ENCODE measurements around the gene NWD2.

The NWD2 gene

GRCh38 chr4:37425857-37426256, 181.3 kb downstream of the NWD2 start:
- no peaks in the 10 kb centered on the region for H3K36me3 ChIP-seq (ENCODE audit: insufficient read depth, low read length)
- TF ChIP-seq EZH2phosphoT487 (IDR thresholded peaks at IDR 0.05; ENCODE audit: borderline replicate concordance) (no peak), CTCF (conservative IDR thresholded peaks at IDR 0.05; ENCODE audit: low read length) (no peak)
- no peaks in the 10 kb centered on the region for H4K20me1 ChIP-seq (ENCODE audit: insufficient read depth, low read length, poor library complexity, severe bottlenecking)
- H3K79me2 ChIP-seq (ENCODE audit: insufficient read depth, low read length): no peaks in the 10 kb centered on the region
- H3K4me2 ChIP-seq (ENCODE audit: low read depth, low read length, poor library complexity, severe bottlenecking): no peak overlapping the region
- H3K9me3 ChIP-seq (ENCODE audit: insufficient read depth, low read depth, low read length): no peaks in the 10 kb centered on the region
- no peak overlapping the region for H2AFZ ChIP-seq (ENCODE audit: low read length)
- H3K27me3 ChIP-seq (ENCODE audit: insufficient read depth, low read length, poor library complexity, severe bottlenecking): no peaks in the 10 kb centered on the region
- no peaks in the 10 kb centered on the region for H3K4me1 ChIP-seq (ENCODE audit: insufficient read depth, low read length, poor library complexity, severe bottlenecking)
- no peaks in the 10 kb centered on the region for H3F3A ChIP-seq (ENCODE audit: low read depth)
- H3K9me2 ChIP-seq (replicated peaks; ENCODE audit: low read depth, low read length): no peaks in the 10 kb centered on the region
- H3K9ac ChIP-seq (ENCODE audit: low read depth, low read length, poor library complexity, severe bottlenecking): no peak overlapping the region
- H3K4me3 ChIP-seq (ENCODE audit: low read length, poor library complexity, severe bottlenecking): no peak overlapping the region

- Histone ChIP-seq H3K9me2 (replicated peaks; ENCODE audit: low read depth, low read length) (no peaks in the 10 kb centered on the region), H3K4me2 (ENCODE audit: low read depth, low read length, poor library complexity, severe bottlenecking) (no peak overlapping the region), H3K4me1 (ENCODE audit: insufficient read depth, low read length, poor library complexity, severe bottlenecking) (no peaks in the 10 kb centered on the region), H3K4me3 (ENCODE audit: low read length, poor library complexity, severe bottlenecking) (no peak overlapping the region), H2AFZ (ENCODE audit: low read length) (no peak overlapping the region), H4K20me1 (ENCODE audit: insufficient read depth, low read length, poor library complexity, severe bottlenecking) (no peaks in the 10 kb centered on the region), H3K9me3 (ENCODE audit: insufficient read depth, low read depth, low read length) (no peaks in the 10 kb centered on the region), H3K36me3 (ENCODE audit: insufficient read depth, low read length) (no peaks in the 10 kb centered on the region), H3K9ac (ENCODE audit: low read depth, low read length, poor library complexity, severe bottlenecking) (no peak overlapping the region), H3K79me2 (ENCODE audit: insufficient read depth, low read length) (no peaks in the 10 kb centered on the region), H3F3A (ENCODE audit: low read depth) (no peaks in the 10 kb centered on the region), H3K27me3 (ENCODE audit: insufficient read depth, low read length, poor library complexity, severe bottlenecking) (no peaks in the 10 kb centered on the region)
- TF ChIP-seq CTCF (conservative IDR thresholded peaks at IDR 0.05; ENCODE audit: low read length) (no peak), EZH2phosphoT487 (IDR thresholded peaks at IDR 0.05; ENCODE audit: borderline replicate concordance) (no peak)
Measured at GRCh38 chr4:37427193-37427592, 182.7 kb downstream of the NWD2 start.

- no peaks in the 10 kb centered on the region for H3K79me2 ChIP-seq (ENCODE audit: insufficient read depth, low read length)
- no peak overlapping the region for H2AFZ ChIP-seq (ENCODE audit: low read length)
- H3K27me3 ChIP-seq (ENCODE audit: insufficient read depth, low read length, poor library complexity, severe bottlenecking): no peaks in the 10 kb centered on the region
- no peak overlapping the region for H3K9ac ChIP-seq (ENCODE audit: low read depth, low read length, poor library complexity, severe bottlenecking)
- H3K4me1 ChIP-seq (ENCODE audit: insufficient read depth, low read length, poor library complexity, severe bottlenecking): no peaks in the 10 kb centered on the region
- H3K4me2 ChIP-seq (ENCODE audit: low read depth, low read length, poor library complexity, severe bottlenecking): no peak overlapping the region
- no peaks in the 10 kb centered on the region for H3K9me2 ChIP-seq (replicated peaks; ENCODE audit: low read depth, low read length)
- TF ChIP-seq CTCF (conservative IDR thresholded peaks at IDR 0.05; ENCODE audit: low read length): no peak
- no peak for TF ChIP-seq EZH2phosphoT487 (IDR thresholded peaks at IDR 0.05; ENCODE audit: borderline replicate concordance)
- no peaks in the 10 kb centered on the region for H3F3A ChIP-seq (ENCODE audit: low read depth)
- no peak overlapping the region for H3K4me3 ChIP-seq (ENCODE audit: low read length, poor library complexity, severe bottlenecking)
- H3K36me3 ChIP-seq (ENCODE audit: insufficient read depth, low read length): no peaks in the 10 kb centered on the region
- no peaks in the 10 kb centered on the region for H3K9me3 ChIP-seq (ENCODE audit: insufficient read depth, low read depth, low read length)
- H4K20me1 ChIP-seq (ENCODE audit: insufficient read depth, low read length, poor library complexity, severe bottlenecking): no peaks in the 10 kb centered on the region
Measured at GRCh38 chr4:37429906-37430305, 185.4 kb downstream of the NWD2 start.
